GM19395 (cell line): ENCODE measurements around the gene IL4R.
A peak's percentile ranks its signal among the peaks of the same experiment; 100 is the strongest.
"Not testable (repeated sequence)": the region's sequence is repeated elsewhere in the genome, so short reads cannot be mapped to it uniquely, and the experiment has no call there.

ENCODE experiments used
- ATAC-seq: cut with Tn5 transposase; IDR thresholded peaks from one replicate; pipeline ENCODE4 v1.9.1; 2021; ENCODE audit warnings: mild to moderate bottlenecking, moderate library complexity; ENCODE audit not compliant: unreplicated experiment

IL4R gene

DNA sequence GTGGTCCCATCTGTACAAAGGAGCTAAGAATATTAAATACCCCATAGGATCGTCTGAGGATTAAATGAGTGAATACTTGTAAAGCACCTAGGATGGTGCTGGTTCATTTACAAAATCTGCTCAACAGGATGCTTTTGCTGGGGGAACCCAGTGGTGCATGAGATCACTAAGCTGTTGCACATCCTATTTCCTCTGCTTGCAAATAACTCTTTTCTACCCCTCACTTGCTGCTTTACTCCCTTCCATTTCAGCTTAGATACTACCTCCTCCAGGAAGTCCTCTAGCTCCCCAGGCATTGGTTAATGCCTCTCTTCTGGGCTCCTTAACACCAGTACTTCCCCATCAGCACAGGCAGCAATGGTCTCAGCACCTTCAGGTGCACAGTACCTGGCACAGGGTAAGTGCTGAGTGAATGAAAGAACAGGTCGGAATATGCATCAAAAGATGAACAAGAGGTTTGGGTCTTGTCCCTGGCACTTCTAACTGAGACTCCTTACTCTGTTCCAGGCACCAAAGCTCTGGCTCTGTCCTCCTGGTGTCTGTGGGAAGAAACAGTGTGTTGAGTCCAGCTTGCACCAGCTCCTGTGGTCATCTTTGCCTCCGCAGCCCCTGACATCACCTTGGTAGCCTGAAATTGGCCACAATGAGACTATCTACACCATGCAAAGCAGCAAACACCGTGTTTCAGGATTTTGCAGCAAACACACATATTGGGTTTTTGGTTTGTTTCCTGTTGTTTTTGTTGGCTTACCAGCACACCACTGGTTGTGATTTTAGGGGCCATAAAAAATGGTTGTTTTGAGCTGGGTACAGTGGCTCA is 64.1 kb downstream of the IL4R start:
- no peak for ATAC-seq

DNA sequence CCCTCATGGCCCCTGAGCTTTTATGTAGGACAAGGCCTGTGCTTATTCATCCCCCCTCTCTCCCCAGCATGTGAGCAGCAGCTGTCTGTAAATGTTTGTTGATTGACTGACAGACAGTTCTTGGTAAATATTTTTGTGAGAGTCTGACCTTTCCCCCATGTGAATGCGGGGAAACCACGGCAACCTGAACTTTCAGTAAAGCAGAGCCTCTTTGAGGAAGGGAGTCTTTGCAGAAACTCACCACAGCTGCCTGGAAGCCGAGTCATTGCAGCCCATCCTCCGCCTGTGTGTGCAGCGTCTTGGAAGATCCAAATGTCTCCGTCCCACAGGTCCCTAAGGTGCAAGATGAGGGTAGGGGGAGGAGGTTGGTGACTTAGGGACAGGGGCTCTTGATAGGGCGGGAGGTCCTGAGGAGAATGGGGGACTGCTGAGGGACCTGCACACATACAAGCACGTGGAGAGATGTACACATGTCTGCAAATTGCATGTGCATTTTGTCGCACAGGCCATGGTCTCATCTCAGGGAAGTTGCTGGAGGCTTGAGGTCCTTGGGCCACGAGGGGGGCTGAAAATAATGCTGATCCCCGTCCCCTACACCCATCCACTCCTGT is 65.2 kb downstream of the IL4R start:
- no peak for ATAC-seq

DNA sequence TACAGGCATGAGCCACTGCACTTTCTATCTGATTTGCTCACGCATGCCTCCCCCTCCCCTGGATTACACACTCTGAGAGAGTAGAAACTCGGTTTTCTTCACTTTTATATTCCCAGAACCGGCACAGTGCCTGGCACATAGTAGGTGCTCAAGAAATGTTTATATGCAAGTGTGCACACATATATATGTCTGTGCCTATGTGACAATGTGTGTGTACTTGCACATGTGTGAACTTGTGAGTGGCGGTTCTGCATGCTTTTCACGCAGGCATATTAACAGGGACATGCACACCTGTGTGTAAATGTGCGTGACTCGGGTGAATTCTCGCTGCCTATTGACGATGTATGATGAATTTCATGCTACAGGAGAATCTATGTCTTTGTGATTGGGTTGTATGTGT is 66.1 kb downstream of the IL4R start:
- ATAC-seq: no peak

DNA sequence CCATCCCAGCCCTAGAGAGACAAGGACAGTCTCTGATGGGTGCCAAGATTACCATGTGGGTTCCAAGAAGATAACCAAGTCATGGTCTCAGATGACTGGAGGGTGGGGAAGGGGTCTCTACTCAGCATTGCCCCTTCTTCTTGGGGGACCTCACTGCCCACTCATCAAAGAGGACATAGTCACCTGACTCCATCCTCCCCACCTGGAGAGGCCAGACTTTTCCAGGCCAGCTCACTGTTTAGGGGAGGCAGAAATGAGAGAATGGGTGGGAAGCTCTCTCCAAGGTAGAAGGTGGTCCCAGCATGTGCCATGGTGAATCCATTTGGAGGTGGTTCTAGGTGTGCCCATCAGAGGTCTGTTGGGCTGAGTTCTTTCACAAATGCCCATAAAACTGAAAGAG is 67.5 kb downstream of the IL4R start:
- no peak for ATAC-seq

DNA sequence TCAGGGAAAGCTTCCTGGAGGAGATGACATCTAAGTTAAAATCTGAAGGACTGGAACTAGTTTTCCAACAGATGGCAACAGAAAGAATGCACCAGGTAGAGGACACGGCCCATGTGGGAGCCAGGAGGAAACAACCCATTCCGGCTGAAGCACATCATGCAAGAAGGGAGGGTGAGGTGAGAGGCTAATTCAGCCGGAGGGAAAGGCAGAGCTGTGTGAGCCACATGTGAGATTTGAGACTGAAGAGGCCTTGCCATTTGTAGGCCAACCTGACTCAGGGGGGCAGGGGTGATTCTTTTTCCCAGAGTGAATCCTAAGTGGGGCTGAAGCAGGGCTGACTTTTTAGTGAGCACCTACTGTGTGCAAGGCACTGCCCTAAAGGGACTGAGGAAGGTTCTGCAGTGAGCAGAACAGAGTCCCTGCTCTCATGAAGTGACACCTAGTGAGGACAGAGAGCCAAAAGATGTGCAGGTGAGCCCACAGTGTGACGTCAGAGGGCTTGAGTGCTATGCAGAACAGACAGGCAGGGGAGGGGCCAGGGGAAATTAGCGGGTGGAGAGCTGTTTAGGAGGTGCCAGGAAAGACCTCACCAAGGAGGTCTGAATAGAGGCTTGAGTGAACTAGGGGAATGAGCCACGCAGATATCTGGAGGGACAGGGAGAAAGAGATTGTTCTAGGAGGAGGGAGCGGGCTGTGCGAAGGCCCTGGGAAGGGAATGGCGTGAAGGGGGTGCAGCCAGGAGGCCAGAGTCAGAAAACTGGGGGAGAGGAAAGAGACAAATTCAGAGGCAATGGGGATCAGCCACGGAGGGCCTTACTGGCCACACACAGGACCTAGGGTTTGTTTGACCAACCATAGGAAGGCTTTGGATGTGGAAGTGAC is 68.4 kb downstream of the IL4R start:
- no peak for ATAC-seq

DNA sequence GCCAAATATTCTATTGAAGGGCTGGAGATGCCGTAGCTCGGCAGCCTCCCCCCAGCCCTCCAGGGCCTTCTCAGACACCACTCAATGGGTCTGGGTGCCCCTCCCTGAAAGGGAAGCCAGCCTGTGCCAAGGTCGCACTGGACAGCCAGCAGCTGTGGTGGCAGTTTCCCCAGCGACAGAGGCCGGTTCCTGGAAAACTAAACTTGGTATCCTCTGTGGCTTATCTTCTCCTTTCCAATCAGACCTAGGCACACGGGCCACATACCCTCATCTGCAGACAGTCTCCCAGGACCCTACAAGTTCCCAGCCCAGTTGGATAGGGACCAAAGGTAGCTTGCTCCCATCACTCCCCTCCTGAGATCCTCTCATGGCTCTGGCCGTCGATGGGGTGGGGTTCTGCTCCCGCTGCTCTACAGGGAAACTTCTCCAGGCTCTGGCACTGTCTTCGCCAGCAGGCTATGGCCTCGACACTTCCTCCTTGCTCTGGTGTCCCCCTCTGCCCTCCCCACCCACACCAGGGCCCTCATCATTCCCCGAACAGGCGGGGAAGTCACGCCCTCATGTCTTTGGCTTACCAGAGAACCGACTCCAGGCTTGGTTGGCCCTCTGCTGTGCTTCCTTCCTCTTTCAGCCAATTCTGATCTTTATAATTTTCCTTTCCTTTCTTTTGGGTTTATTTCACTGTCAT is 69.9 kb downstream of the IL4R start:
- ATAC-seq: no peak

DNA sequence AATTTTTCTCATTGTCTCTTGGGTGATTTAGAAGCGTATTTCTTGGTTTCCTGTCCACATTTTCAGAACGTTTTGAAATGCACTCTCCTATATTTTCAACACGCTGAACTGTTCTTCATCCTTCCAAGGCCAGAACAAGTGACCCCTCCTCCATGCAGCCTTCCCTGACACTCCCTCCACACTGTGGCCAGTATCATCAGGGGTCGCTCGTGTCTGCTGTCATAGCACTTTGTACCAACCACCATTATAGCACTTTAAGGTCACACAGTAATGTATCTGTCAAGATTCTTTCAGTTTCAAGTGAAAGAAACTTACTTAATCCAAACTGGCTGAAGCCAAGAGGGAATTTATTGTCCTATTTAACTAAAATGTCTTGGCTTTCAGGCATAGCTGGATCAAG is 70.7 kb downstream of the IL4R start:
- no peak for ATAC-seq

DNA sequence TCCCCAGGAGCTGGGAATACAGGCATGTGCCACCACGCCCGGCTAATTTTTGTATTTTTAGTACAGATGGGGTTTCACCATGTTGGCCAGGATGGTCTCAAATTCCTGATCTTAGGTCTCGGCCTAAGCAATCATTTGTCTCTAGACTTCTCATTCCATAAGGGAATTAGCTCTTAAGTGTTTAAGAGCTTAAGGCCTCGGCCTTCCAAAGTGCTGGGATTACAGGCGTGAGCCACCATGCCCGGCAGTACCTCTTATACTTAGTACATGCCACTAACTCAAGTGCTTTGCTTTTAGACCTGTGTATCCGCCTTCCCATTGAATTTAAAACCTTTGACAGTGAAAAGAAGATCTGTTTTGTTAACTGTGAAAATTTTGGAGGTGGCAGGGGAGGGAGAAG is 71.6 kb downstream of the IL4R start:
- ATAC-seq: no peak

DNA sequence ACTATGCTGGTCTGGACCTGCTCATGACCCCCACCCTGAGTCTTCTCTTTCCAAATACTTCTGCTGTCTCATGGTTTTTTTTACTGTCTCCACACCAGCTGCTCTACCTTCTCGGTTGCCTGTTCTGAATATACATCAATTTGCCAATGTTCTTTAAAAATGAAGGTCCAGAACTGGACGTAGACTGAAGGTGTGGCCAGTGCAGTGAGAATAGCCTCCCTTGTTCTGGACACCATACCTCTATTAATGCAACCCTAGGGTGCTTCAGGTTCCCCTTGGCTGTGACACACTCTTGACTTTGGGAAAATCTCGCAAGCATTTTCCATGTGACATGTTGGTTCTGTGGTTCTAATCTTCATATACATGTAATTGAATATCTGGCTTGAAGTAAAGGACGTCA is 72.9 kb downstream of the IL4R start:
- ATAC-seq: no peak

DNA sequence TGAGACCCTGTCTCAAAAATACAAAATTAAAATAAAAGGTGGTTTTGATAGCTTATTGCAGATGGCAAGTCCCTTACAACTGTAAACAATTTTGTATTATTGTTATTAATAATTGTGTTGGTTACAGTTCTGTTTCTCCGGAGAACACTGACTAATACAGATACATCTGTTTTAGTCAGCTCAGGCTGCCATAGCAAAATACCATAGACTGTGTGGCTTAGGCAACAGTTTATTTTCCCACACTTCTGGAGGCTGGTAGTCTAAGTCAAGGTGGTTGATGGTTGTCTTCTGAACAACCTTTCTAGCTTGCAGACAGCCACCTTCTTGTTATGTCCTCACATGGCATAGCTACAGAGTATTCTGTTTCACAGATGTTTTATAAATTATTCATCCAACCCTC is 74.0 kb downstream of the IL4R start:
- peak; percentile 76 for ATAC-seq

DNA sequence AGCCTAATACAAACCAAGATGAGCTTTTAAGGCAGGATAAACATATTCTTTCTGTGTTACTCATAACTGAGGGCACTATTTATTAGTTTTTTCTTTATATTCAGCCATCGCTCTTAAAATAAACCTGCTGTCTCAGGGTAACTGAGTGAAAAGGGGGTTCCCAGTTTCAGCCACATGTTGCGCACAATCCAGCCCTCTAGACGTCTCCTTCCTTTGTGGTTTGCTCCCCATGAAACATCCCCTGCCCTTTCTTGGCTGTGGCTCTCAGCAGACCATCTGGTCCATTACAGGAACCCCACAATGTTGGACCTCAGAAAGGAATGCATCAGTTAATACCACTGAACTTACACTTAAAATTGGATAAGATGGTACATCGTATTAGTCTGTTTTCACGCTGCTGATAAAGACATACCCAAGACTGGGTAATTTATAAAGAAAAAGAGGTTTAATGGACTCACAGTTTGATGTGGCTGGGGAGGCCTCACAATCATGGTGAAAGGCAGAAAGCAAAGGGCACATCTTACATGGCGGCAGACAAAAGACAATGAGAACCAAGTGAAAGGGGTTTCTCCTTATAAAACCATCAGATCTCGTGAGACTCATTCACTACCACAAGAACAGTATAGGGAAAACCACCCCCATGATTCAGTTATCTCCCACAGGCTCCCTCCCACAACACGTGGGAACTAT is 75.6 kb downstream of the IL4R start:
- no peak for ATAC-seq

DNA sequence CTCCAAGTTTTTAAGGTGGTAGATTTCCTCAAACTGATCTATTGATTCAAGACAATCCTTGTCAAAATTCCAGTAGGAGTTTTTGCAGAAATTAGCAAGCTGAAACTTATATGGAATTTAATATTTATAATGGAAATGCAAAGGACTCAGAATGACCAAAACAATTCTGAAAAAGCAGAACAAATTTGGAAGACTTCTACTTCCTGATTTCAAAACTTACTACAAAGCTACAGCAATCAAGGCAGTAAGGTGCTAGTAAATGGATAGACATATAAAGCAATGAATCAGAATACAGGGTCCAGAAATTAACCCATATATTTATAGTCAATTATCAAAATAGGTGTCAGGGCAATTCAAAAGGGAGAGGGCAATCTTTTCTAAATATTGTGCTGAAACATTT is 76.4 kb downstream of the IL4R start:
- ATAC-seq: no peak

DNA sequence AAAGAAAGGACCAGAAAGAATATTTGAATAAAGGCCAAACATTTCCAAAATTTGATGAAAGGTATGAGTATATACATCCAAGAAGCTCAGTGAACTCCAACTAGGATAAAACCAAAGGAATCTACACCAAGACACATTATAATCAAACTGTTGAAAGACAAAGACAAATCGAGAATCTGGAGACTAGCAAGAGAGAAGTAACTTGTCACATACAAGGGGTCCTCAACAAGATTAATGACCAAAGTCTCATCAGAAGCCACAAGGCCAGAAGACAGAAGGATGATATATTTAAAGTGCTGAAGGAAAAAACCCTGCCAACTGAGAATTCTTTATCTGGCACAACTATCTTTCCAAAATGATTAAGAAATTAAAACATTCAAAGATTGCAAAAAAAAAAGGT is 78.9 kb downstream of the IL4R start:
- no peak for ATAC-seq

DNA sequence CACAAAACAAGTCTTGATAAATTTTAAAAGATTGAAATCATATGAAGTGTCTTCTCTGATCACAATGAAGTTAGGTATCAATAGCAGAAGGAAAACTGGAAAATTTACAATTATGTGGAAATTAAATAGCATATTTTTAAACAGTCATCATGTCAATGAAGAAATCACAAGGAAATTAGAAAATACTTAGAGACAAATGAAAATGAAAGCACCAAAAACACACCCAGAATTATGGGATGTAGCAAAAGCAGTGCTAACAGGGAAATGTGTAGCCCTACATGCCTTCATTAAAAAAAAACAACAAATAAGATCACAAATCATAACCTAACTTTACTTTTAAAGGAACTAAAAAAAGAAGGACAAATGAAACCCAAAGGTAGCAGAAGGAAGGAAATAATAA is 80.7 kb downstream of the IL4R start:
- no peak for ATAC-seq

DNA sequence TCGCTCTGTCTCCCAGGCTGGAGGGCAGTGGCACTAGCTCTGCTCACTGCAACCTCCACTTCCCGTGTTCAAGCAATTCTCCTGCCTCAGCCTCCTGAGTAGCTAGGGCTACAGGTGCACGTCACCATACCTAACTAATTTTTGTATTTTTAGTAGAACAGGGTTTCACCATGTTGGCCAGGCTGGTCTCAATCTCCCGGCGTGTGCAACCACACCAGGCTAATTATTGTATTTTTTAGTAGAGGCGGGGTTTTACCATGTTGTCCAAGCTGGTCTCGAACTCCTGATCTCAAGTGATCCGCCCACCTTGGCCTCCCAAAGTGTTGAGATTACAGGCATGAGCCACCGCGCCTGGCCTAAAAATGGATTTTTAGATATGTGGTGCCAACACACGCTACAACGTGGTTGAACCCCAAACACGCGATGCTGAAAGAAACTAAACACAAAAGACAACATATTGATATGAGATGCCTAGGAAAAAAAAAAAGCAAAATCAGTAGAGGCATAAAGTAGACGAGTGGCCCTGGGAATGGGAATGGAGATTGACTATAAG is 84.6 kb downstream of the IL4R start:
- ATAC-seq: not testable (repeated sequence)

DNA sequence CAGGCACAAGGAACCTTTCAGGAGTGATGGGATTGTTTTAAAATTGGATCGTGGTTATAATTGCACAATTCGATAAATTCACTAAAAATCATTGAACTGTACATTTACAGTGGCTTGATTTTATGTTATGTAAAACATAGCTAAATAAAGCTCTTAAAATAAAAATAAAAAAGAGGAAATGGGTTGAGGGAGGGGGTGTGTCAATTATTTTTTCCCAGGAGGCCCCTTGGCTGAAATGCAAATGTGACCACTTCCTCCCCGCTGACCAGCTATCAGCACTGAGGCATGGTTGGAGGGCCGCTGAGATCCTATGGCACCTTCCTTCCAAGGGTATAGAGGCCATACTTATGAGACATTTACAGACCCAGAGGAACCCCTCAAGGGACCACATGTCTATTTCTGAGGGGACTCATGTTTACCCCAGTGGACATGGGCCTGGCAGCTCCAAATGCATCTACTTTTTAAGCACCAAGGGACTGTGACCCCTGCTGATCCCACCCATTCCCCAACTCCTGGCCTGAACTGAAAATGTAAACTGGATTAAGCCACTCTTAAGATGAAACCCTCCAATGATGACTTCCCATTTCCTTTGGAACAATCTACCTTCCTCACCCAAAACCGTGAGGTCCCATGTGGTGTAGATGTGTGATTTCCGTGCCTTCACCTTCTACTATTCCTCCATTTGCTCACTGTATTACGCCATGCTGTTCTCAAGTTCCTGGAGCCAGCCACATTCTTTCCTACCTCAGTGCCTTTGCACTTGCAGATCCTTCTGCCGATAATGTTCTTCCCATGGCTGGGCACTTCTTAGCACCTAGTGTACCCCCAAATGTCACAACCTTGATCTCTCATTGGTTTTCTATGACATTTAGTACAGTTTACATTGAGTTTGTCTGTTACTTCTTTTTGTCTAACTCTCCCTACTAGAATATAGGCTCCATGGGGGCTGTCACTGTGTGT is 85.4 kb downstream of the IL4R start:
- ATAC-seq: no peak

DNA sequence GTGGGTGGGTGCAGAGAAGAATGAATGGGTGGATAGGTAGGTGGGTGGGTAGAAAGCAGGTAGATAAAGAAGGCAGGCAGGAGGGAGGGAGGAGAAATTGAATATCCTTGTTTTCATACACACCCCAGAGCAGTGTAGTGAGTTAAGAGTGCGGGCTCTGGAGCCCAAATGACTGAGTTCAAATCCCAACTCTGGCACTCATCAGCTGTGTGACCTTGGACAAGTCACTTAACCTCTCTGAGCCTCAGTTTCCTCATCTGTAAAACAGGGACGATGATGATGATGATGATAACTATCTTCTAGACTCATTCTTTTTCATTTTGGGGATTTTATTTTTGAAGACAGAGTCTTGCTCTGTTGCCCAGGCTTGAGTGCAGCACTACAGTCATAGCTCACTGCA is 86.2 kb downstream of the IL4R start:
- no peak for ATAC-seq

DNA sequence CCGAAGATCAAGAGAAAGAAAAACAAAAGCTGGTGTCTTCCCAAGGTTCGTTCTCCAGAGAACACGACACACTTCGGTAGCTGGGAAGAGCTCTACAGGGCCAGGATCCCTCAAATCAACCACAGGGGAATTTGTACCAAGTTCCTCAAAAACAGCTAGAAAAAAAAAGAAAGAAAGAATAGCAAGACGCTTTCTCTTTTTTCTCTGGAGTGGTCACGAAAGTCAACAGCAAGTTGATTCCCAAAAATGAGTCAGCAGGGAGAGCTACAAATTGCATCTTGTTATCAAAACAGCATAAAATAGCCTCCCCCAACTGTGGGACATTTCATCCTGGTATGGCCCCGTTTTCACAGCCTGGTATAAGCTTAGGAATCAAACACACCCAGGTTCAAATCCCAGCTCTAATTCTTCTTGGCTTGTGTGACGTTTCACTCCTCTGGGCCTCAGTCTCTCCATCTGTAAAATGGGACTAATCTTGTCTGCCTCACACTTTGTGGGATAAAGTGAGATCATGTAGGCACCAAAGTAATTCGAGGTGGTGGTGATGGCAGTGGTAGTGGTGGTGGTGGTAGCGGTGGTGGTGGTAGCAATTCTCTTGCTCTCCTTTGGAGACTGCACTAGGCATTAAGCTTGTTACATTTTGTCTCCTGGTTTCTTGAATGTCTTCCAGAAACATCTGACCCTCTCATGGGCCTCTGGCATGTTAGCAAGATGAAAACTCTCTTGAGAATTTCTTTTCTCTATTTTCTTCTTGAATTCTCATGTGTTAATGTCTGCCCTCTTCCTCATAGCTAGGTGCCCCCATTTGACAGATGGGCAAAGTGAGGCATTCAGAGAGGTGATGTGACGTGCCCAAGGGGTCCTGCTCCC is 87.2 kb downstream of the IL4R start:
- ATAC-seq: no peak
